Transverse colon (tissue), 4 donors: ENCODE measurements around the gene GFRA1.

ENCODE experiments used
- CTCF ChIP-seq, 5 experiments: fragments of 200-600 bp in 3 of 5; fragments of 450-650 bp in 2 of 5; sonication (generic) in 3 of 5; IDR thresholded peaks; 1 replicate in 2 of 5; 2 replicates in 3 of 5; pipeline ENCODE4 v1.5.1; 2016 to 2017; ENCODE audit warnings: antibody characterized with exemption in 5 of 5, inconsistent platforms in 3 of 5, mild to moderate bottlenecking in 2 of 5, moderate library complexity in 1 of 5
- EP300 ChIP-seq: sonication (generic); formaldehyde crosslinking; IDR thresholded peaks from one replicate; pipeline ENCODE4 v1.6.1; 2017; ENCODE audit warnings: antibody characterized with exemption, low read depth
- POLR2A ChIP-seq: fragments of 450-650 bp; IDR thresholded peaks from one replicate; pipeline ENCODE4 v1.6.1; 2016; ENCODE audit warnings: antibody characterized with exemption, mild to moderate bottlenecking, moderate library complexity
- POLR2AphosphoS5 ChIP-seq, 3 donors: sonication (generic); formaldehyde crosslinking; IDR thresholded peaks; one replicate each; pipeline ENCODE4 v1.6.1; 2016; ENCODE audit warnings: antibody characterized with exemption in 3 of 3

- TF ChIP-seq CTCF (IDR thresholded peaks at IDR 0.05), result no peak
- TF ChIP-seq POLR2A, result no peak
- no peak for TF ChIP-seq POLR2AphosphoS5 (IDR thresholded peaks at IDR 0.05)
- TF ChIP-seq EP300, result no peak
Observed at GRCh38 chr10:116026315-116026714, 246.7 kb downstream of the GFRA1 start.
